Measurements from ENCODE around the gene FREM1.

The FREM1 gene

GRCh38 chr9:14869671-14870070 is 40.6 kb downstream of the FREM1 start:
- no peak for DNase-seq

DNA sequence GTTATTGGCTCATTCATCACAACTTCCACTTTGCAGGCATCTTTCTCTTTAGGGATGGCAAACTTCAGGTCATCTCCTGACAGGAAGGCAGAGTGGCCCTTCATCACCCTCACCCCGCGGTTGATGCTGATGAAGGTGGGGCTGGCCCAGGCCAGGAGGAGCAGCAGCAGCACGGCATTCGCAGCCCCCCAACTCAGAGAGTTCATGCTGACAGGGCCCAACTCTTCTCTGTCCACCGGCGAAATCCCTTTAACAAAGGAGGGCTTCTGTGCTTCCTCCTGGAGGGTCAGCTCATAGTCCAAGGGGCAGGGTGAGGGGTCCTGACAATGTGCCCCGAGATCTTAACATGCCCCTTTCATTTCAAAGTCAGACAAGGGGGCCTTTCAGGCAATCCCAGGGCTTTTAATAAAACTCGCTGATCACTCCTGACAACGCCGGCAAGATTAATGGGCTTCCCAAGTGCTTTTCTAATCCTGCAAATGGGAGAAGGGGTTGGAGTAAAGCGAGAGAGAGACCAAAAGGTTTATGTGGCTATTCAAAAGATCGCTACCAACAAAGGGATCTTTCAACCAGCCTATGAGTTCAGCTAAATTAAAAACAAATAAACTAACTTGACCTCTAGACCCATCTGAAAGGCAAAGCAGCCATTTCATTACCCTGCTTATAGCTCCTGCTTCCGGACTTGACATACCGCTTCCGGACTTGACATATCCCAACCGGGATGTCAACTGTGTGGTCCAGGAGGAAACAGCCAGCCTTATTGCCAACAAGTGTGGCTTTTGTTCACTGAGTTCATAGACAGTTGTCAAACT is 41.2 kb downstream of the FREM1 start:
- no peak for DNase-seq

DNA sequence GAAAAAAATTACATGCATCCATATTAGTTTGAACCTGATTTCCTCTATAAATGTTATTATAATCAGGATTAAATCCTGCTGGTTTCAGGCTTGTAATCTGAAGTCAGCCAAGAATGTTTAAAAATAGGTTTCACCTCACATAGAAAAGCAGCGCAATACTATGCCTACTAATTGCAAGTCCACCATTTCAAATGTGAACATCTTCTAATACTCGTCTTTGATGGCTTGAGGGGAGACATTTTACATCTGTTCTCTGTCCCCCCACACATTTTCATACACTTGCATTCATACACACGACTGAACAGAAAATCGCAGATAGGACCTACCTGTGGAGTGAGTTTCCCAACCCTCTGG is 41.8 kb downstream of the FREM1 start:
- no peak for DNase-seq

DNA sequence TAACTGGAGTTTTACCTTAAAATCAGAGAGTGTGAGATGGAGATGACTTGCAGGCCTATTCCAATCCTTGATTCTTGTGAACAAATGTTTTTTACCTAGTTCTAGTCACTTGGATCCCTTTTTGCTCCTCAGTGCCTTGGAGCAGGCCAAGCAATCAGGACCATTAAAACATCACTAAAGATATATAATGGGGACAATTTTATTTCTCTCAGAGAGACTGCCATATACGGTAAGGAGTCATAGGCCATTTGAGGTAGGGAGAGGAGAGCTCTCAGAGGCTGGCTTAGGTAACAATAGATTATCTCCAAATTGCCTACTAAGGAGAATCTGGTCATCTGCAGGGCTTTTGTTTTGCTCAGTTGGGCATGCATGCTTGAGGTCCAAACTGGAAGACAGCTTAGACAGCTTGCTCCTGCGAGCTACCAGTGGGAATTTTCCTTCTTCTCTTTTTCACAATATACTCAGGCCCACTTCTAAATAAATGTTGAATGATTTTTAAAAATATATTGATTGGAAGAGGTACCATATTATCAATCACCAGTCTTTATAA is 44.0 kb downstream of the FREM1 start:
- DNase-seq = no peak

- DNase-seq = no peak
Observed at GRCh38 chr9:14864309-14864708, 45.9 kb downstream of the FREM1 start.

DNA sequence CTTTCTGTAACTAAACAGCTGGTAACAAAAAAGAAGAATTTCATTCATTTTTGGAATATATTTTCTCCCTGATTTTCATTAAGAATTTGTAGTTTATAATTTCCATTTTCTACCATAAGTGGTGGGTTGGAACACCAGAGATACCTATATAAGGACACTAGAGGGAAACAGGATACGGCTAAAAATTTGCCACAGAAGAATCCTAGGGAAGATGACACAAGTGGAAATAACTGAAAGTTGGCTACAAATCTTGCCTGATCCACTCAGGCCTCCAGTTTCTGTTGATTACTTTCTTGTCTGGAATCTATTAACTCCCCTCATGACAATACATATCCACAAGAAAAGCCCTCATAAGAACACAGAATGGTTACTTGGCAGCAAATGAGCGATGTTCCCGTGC is 46.8 kb downstream of the FREM1 start:
- no peak for DNase-seq

DNA sequence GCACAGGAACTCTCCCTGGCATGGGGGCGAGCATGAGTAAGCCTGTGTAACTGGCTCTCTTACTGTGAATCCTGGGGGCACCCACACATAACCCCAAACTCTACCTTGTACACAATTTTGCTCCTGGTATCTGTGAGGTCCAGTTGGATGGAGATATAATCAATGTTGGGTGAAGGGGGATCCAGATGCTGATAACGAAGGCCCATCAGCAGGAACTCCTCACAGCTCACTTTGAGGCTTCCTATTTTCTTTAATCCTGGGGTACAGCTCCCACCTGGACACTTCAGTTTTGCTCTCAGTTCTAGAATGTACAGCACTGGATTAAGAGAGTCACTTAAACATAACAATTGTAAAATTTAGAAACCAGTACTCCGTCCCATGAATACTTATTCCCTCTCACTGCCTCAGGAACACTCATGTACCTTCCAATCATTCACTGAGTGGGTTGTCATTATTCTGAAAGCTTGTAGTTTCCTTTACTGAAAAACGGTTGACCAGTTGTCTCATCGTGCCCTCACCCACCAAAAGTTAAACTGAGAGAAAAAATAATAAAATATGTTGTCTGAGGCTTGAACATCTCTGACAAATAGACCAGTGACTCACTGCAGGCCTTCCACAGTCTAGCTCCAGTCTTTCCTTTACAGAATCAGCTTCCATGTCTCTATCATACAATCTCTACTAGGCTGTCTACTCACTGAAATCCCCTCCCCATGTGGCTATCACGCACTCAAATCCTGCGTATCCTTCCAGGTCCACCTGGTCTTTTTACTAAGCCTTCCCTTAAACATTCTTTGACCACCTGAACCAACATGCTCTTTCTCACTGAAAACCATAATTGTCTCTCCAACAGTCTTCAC is 52.6 kb downstream of the FREM1 start:
- no peak for DNase-seq

DNA sequence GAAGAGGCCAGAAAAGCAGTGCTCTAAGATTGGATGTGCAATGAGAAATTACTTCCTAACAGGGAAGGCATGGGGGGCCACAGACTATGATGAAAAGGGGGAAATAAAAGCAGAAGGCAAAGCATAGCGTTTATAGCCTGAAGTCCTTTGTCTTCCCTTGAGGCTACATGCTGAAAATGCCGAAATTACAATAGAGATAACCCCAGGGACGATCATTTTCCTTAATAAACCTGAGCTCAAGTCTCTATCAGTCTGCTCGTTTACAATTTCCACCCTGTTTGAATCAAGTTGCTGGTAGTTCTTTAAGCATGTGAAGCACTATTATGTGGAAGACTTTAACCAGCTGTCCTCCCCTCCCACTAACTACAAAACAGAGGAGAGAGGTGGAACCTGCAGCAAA is 60.4 kb downstream of the FREM1 start:
- no peak for DNase-seq

DNA sequence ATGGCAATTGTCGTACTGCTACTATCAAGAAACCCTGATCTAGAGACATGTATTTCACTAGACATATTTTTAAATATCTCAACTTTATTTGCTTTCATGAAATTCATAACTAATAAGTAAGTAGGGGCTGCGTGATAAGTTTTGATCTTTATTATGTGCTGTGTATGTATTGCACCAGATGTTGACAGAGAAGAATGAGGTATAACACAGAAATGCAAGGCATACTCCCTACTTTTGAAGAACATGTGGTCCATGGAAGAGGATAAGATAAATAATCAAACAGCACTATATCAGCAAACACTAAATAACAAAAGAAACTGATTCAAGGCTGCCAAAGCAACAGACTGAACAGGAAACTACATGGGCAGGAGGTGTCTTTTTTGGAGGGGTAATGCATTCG is 60.9 kb downstream of the FREM1 start:
- DNase-seq = no peak

GRCh38 chr9:14846871-14847311 is 63.3 kb downstream of the FREM1 start:
- peak; percentile 59 for DNase-seq

DNA sequence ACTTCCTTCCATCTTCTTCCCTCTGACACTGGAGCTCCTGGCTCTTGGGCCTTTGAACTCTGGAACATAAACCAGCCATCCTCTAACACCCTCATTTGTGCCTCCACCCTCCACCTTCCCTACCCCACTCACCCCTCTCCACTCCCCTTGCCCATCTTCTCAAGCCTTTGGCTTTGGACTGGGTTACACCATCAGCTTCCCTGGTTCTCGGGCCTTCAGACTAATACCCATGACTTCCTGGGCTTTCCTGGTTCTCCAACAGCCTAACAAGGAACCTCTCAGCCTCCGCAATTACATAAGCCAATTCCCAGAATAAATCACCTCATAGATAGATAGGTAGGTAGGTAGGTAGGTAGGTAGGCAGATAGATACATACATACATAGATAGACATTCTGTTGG is 67.1 kb downstream of the FREM1 start:
- DNase-seq = no peak

- no peak for DNase-seq
Observed at GRCh38 chr9:14842269-14842668, 68.0 kb downstream of the FREM1 start.

DNA sequence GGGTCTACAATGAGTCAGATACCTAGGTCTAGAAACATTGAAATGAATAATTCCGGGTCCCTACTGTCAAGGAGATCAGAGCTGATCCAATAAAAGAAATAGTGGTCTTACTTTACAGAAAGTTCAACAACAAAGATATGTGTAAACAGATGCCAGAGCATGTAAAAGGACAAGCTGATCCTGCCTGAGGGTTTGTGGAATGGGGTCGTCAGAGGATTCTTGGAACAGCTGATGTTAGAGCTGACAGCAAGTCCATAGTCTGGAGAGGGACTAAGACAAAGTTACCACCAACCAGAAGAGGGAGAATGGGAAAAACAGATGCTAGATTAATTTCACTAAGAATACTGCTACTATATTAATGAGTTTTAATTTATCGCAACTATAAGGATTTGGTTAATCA is 71.5 kb downstream of the FREM1 start:
- no peak for DNase-seq

DNA sequence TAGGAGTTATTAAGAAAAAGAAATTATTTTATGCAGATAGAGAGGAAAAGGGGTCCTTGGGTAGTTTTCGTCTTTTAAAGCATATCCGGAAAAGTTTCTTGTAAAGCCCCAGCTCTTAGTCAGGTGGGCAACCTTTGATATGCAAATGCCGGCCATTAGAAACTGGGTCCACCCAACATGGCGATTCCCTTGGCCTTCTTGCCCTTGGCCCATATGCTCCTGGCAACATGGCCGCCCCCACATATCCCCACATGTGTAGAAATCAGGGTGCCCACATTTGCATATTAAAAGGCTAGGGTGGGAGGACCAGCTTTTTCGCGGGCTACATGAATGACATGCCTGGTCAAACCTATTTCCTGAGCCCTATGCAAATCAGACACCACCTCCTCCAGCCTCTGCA is 73.3 kb downstream of the FREM1 start:
- no peak for DNase-seq

DNA sequence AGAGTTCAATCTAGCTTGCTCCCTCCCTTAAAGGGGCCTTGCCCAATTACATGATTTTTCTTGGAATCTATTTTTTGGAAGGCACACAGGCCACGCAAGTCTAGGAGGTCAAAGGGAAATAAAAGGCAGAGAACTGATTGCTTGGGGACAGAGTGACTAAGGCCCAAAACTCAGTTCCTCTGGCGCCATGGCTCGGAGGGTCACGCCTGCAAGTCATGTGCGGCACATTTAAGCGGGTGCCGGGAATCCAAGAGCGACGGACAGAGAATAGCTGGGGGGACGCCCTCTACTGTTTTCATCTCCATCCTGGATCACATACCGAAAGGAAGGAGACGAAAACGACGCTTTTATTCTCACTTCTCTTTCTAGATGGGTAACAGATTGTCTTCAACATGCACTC is 78.6 kb downstream of the FREM1 start:
- no peak for DNase-seq

DNA sequence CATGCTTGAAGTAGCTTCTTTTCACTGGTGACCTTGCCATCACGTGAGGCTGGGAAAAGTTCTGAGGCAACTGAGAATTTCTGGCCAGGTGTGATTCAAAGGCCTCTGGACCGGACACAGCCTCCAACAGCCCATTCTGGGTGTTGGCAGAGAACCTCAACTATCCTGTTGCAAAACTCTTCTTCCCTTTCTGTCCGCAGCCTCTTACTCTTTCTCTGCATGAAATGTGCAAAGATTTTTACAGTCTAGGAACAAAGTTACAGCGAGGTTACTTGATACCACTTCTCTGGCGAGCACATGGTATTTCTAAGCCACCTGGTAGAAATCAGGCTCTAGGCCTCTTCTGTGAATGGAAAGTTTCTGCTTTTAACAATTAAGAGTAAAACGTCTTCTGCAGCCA is 79.2 kb downstream of the FREM1 start:
- no peak for DNase-seq

DNA sequence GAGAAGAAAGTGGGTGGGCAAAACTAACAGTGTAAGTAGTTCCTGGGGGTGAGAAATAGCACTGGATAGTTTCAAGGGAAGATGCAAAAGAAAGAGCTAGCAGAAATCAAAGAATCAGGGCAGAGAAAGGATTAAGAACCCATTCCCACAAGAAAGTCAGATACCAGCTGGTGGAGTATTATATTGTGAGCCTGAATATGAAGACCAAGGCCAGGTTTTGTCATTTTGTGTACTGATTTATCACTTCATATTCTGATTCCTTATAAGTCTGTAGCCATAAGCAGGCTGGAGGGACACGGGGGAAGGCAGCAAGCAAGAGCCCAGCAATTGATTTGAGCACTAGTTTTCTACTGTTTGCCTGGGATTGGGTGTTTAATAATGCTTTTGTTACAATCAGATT is 80.2 kb downstream of the FREM1 start:
- DNase-seq = no peak

GRCh38 chr9:14829204-14829603 is 81.0 kb downstream of the FREM1 start:
- DNase-seq = no peak

DNA sequence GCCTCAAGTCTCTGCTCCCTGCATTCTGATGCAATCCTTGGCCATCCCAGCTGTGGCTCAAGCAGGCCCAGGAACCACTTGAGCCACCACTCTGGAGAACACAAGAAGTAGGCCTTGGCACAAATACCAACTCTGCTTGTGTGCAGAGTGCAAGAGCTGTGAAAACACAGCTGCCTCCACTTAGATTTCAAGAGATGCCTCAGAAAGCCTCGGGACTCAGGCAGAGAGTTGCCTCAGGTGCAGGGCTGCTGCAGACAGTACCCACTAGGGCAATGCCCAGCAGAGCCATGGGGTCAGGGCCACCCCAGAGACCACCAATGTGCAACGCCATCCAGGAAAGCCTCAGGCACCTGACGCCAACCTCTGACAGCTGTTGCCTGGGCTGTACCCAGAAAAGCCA is 82.4 kb downstream of the FREM1 start:
- DNase-seq = no peak

- DNase-seq = no peak
Observed at GRCh38 chr9:14824481-14824880, 85.7 kb downstream of the FREM1 start.

DNA sequence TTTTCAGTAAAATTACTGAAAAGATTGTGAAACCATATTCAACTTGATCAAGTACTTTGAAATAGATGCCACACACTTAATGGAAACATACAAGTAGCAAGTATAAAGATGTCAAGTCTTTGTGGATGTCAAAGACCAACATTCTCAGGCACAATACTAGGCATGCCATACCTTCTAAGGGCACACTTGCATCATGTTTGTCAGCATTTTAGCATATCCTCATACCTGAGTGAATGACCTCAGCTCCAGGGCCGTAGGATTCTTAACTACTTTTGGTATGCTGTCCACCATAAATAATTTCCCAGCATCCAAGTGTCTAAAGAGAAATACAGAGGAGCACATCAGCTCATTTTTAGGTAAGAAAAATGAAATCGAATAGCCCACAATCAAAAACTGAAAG is 86.4 kb downstream of the FREM1 start:
- no peak for DNase-seq

DNA sequence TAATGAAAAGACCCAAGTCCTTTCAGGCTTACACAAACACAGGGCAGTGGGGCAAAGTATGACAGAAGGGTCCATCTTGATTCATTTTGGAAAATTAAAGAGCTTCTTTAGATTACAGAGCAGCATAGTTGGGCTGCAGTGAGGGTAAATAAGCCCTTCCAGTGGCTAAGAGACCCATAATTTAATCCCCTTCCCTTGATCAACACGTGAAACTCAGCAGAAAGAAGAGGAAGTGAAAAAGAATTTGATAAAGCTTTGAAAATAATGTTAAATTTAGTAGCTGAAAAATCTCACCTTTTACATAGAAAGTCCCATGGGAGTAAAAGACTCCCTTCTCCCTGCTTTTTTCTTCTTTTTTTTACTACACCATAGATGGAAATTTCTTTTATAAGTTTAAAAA is 87.6 kb downstream of the FREM1 start:
- DNase-seq = no peak

DNA sequence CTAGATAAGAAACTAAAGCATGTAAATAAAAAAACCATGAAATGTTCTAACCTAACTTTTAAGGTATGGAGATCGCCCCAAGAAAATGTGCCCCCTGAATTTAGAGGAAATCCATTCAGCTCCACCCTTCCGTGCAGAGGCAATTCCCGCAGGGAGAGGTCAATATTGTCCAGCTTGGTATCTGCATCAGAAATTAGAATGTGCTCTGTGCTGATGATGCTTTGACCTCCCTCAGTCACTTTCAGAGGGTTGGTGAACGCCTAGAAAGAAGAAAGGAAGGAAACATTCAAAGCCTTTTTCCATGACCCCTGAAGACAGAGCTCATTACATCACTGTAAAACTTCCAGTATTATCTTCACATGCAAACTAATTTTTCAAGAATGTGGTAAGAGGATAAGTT is 91.0 kb downstream of the FREM1 start:
- DNase-seq = no peak

GRCh38 chr9:14814249-14814628 is 96.0 kb downstream of the FREM1 start:
- DNase-seq = no peak

Measured in fibroblast of skin of back (primary cell).